Measurements from ENCODE around the gene PLCD3. TPM values are rescaled to one million over a fixed set of nuclear protein-coding genes. Genes with fewer than 3 reads are reported as not detected.

The PLCD3 gene
- total and polyA plus RNA-seq, 10 of the 15 experiments (the other 5 are each of a cell fraction or from before 2014, with no cell fraction given) = 0.02 to 1.6 (median 0.44) TPM

DNA sequence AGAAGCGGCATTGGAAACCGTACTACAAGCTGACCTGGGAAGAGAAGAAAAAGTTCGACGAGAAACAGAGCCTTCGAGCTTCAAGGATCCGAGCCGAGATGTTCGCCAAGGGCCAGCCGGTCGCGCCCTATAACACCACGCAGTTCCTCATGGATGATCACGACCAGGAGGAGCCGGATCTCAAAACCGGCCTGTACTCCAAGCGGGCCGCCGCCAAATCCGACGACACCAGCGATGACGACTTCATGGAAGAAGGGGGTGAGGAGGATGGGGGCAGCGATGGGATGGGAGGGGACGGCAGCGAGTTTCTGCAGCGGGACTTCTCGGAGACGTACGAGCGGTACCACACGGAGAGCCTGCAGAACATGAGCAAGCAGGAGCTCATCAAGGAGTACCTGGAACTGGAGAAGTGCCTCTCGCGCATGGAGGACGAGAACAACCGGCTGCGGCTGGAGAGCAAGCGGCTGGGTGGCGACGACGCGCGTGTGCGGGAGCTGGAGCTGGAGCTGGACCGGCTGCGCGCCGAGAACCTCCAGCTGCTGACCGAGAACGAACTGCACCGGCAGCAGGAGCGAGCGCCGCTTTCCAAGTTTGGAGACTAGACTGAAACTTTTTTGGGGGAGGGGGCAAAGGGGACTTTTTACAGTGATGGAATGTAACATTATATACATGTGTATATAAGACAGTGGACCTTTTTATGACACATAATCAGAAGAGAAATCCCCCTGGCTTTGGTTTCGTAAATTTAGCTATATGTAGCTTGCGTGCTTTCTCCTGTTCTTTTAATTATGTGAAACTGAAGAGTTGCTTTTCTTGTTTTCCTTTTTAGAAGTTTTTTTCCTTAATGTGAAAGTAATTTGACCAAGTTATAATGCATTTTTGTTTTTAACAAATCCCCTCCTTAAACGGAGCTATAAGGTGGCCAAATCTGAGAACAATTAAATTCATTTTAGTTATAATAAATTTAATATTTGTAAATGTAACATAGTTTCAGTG lies 17.7 kb upstream of the PLCD3 start:
- Histone ChIP-seq H3K4me2 (ENCODE audit: control insufficient read depth, insufficient read depth) (peak overlapping the region; percentile 94), H3K4me3 (peak overlapping the region; percentile 96), H3K9ac (ENCODE audit: control insufficient read depth, insufficient read depth, low read length) (peak overlapping the region; percentile 69), H4K20me1 (ENCODE audit: control insufficient read depth, insufficient read depth) (no peaks in the 10 kb centered on the region; the same call in 1 of the 2 replicates), H3K79me2 (ENCODE audit: control insufficient read depth, insufficient read depth, low read length) (peaks cover 45% of the 10 kb centered on the region), H3K36me3 (ENCODE audit: control insufficient read depth in 2 of 2, insufficient read depth in 2 of 2, low read length in 1 of 2) (no peaks in the 10 kb centered on the region), H3K4me1 (ENCODE audit: control insufficient read depth, insufficient read depth, low read length) (peaks cover 16% of the 10 kb centered on the region), H3K27ac (ENCODE audit: control insufficient read depth, insufficient read depth) (peak overlapping the region; percentile 81), H2AFZ (ENCODE audit: control insufficient read depth, low read depth, low read length) (no peak overlapping the region; the same call in 1 of the 2 replicates), H3K9me3 (replicated peaks; ENCODE audit: control insufficient read depth, insufficient read depth, low read length) (no peaks in the 10 kb centered on the region), H3K27me3 (replicated peaks in 1 of 2; ENCODE audit: control insufficient read depth in 2 of 2, insufficient read depth in 2 of 2, low read length in 1 of 2) (no peaks in the 10 kb centered on the region)
- WGBS (ENCODE audit: insufficient coverage, insufficient replicate concordance, low lambda C conversion rate, missing lambda C conversion rate) = 1% methylated on average over 55 of the region's 56 CpGs
- BruUV-seq (replicated peaks) = no TSS peak
- CTCF ChIA-PET = interaction anchor here (0.7 to 11.0 kb wide), 28 partner anchors 10 to 374 kb away, joined by 3 to 280 read pairs (median 5); partner anchors contain the start of genes ACBD4, EFTUD2, HEXIM2 and NMT1
- POLR2A ChIA-PET = interaction anchor here (0.6 to 7.1 kb wide), 28 partner anchors 9 to 441 kb away, joined by 3 to 239 read pairs (median 5); partner anchors contain the start of genes ACBD4, DBF4B, HEXIM2 and MAP3K14
- DNase-seq (ENCODE audit: low read depth, low spot score) (no peak), ATAC-seq (peak; percentile 2), FAIRE-seq (no peak)
- in situ Hi-C loops (cut with MboI) = no loop called here
- RAD21 ChIA-PET (ENCODE audit: unreplicated experiment) = interaction anchor here (0.7 to 6.7 kb wide), 20 partner anchors 10 to 374 kb away, joined by 3 to 121 read pairs (median 4); partner anchors contain the start of genes ACBD4 and HEXIM2
- intact Hi-C loops (cut with micrococcal nuclease; ENCODE audit: unreplicated experiment) = loop anchor here (1.0 to 5.0 kb wide), 2 partner anchors 47 to 152 kb away; no protein-coding TSS in a partner anchor
- SMC1A ChIA-PET (ENCODE audit: uncharacterized antibody, unreplicated experiment) = interaction anchor here (0.6 to 6.7 kb wide), 16 partner anchors 8 to 259 kb away, joined by 3 to 114 read pairs (median 6); partner anchors contain the start of genes ACBD4 and HEXIM2
- TF ChIP-seq TCF12 (IDR thresholded peaks at IDR 0.05; ENCODE audit: low read depth, low read length) (no peak), SUZ12 (IDR thresholded peaks at IDR 0.05; ENCODE audit: unreplicated experiment) (no peak), DPF2 (IDR thresholded peaks at IDR 0.05) (no peak; the same call in 1 of the 2 replicates), SMARCA5 (IDR thresholded peaks at IDR 0.05) (peak; percentile 46; the same call in 1 of the 2 replicates), MXI1 (IDR thresholded peaks at IDR 0.05; ENCODE audit: low read depth, low read length) (no peak), EP300 (IDR thresholded peaks at IDR 0.05; ENCODE audit: borderline replicate concordance in 1 of 2, control insufficient read depth in 1 of 2, low read depth in 2 of 2, low read length in 2 of 2) (peak in 1 of 2 experiments; percentile 26; a peak in 1 of 4 replicates), MEF2B (IDR thresholded peaks at IDR 0.05; ENCODE audit: partially characterized antibody, poor library complexity, severe bottlenecking) (no peak), IKZF2 (IDR thresholded peaks at IDR 0.05) (0 out of 4 replicates have a peak, but pooled peaks of 1 of the 2 experiments have one; percentile 37), CREB1 (IDR thresholded peaks at IDR 0.05; ENCODE audit: low read depth) (peak; percentile 16; the same call in 1 of the 2 replicates), HDGF (IDR thresholded peaks at IDR 0.05) (no peak), RCOR1 (conservative IDR thresholded peaks at IDR 0.05; ENCODE audit: low read depth, low read length) (no peak)
- TF ChIP-seq, protein P1, sequence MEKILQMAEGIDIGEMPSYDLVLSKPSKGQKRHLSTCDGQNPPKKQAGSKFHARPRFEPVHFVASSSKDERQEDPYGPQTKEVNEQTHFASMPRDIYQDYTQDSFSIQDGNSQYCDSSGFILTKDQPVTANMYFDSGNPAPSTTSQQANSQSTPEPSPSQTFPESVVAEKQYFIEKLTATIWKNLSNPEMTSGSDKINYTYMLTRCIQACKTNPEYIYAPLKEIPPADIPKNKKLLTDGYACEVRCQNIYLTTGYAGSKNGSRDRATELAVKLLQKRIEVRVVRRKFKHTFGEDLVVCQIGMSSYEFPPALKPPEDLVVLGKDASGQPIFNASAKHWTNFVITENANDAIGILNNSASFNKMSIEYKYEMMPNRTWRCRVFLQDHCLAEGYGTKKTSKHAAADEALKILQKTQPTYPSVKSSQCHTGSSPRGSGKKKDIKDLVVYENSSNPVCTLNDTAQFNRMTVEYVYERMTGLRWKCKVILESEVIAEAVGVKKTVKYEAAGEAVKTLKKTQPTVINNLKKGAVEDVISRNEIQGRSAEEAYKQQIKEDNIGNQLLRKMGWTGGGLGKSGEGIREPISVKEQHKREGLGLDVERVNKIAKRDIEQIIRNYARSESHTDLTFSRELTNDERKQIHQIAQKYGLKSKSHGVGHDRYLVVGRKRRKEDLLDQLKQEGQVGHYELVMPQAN (conservative IDR thresholded peaks at IDR 0.05) = 0 out of 2 replicates have a peak, but pooled peaks have one; percentile 22
- TF ChIP-seq, protein P2, sequence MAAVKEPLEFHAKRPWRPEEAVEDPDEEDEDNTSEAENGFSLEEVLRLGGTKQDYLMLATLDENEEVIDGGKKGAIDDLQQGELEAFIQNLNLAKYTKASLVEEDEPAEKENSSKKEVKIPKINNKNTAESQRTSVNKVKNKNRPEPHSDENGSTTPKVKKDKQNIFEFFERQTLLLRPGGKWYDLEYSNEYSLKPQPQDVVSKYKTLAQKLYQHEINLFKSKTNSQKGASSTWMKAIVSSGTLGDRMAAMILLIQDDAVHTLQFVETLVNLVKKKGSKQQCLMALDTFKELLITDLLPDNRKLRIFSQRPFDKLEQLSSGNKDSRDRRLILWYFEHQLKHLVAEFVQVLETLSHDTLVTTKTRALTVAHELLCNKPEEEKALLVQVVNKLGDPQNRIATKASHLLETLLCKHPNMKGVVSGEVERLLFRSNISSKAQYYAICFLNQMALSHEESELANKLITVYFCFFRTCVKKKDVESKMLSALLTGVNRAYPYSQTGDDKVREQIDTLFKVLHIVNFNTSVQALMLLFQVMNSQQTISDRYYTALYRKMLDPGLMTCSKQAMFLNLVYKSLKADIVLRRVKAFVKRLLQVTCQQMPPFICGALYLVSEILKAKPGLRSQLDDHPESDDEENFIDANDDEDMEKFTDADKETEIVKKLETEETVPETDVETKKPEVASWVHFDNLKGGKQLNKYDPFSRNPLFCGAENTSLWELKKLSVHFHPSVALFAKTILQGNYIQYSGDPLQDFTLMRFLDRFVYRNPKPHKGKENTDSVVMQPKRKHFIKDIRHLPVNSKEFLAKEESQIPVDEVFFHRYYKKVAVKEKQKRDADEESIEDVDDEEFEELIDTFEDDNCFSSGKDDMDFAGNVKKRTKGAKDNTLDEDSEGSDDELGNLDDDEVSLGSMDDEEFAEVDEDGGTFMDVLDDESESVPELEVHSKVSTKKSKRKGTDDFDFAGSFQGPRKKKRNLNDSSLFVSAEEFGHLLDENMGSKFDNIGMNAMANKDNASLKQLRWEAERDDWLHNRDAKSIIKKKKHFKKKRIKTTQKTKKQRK (IDR thresholded peaks at IDR 0.05; ENCODE audit: low read depth, low read length) = no peak
- TF ChIP-seq, protein P3, sequence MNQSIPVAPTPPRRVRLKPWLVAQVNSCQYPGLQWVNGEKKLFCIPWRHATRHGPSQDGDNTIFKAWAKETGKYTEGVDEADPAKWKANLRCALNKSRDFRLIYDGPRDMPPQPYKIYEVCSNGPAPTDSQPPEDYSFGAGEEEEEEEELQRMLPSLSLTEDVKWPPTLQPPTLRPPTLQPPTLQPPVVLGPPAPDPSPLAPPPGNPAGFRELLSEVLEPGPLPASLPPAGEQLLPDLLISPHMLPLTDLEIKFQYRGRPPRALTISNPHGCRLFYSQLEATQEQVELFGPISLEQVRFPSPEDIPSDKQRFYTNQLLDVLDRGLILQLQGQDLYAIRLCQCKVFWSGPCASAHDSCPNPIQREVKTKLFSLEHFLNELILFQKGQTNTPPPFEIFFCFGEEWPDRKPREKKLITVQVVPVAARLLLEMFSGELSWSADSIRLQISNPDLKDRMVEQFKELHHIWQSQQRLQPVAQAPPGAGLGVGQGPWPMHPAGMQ (IDR thresholded peaks at IDR 0.05; ENCODE audit: borderline replicate concordance) = no peak
